Thyroid gland (tissue), 4 donors: Measurements from ENCODE around the gene TMEM184C.

Experiments
- POLR2A ChIP-seq, 2 donors: fragments of 450-650 bp; IDR thresholded peaks; one replicate each; pipeline ENCODE4 v1.6.1; 2017; ENCODE audit warnings: antibody characterized with exemption in 2 of 2, mild to moderate bottlenecking in 2 of 2, moderate library complexity in 1 of 2
- TF ChIP-seq, protein P1 (sequence below), 6 experiments: fragments of 200-600 bp in 3 of 6; fragments of 450-650 bp in 3 of 6; sonication (generic) in 3 of 6; IDR thresholded peaks; one replicate each; pipeline ENCODE4 v1.5.1; 2016 to 2019; ENCODE audit warnings: antibody characterized with exemption in 6 of 6, mild to moderate bottlenecking in 2 of 6, inconsistent platforms in 1 of 6, moderate library complexity in 1 of 6

GRCh38 chr4:147596981-147597380 lies 20.2 kb upstream of the TMEM184C start:
- TF ChIP-seq, protein P1, sequence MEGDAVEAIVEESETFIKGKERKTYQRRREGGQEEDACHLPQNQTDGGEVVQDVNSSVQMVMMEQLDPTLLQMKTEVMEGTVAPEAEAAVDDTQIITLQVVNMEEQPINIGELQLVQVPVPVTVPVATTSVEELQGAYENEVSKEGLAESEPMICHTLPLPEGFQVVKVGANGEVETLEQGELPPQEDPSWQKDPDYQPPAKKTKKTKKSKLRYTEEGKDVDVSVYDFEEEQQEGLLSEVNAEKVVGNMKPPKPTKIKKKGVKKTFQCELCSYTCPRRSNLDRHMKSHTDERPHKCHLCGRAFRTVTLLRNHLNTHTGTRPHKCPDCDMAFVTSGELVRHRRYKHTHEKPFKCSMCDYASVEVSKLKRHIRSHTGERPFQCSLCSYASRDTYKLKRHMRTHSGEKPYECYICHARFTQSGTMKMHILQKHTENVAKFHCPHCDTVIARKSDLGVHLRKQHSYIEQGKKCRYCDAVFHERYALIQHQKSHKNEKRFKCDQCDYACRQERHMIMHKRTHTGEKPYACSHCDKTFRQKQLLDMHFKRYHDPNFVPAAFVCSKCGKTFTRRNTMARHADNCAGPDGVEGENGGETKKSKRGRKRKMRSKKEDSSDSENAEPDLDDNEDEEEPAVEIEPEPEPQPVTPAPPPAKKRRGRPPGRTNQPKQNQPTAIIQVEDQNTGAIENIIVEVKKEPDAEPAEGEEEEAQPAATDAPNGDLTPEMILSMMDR (IDR thresholded peaks at IDR 0.05), result no peak
- TF ChIP-seq POLR2A (IDR thresholded peaks at IDR 0.05), result no peak
